Thymus (tissue), 14 donors: ENCODE results near the gene ZCRB1. TPM values are rescaled to one million over a fixed set of nuclear protein-coding genes. Genes with fewer than 3 reads are reported as not detected.

Experiments used
- DNase-seq, 9 donors: peaks; one replicate each; pipeline ENCODE4 v3.0.0-alpha.2; 2013; ENCODE audit warnings: low spot score in 9 of 9, low read depth in 6 of 9, missing footprints in 1 of 9
- H3K27ac ChIP-seq, 2 donors: one replicate each; pipeline ENCODE4 v1.5.1; 2013; ENCODE audit warnings: control low read depth in 1 of 2, low read depth in 1 of 2, low read length in 1 of 2, mild to moderate bottlenecking in 1 of 2, moderate library complexity in 1 of 2
- H3K27me3 ChIP-seq, 2 donors: one replicate each; pipeline ENCODE4 v1.5.1; 2013; ENCODE audit warnings: low read length in 1 of 2; ENCODE audit not compliant: control insufficient read depth in 2 of 2, insufficient read depth in 1 of 2
- H3K36me3 ChIP-seq, 2 donors: one replicate each; pipeline ENCODE4 v1.5.1; 2013; ENCODE audit warnings: low read length in 1 of 2, mild to moderate bottlenecking in 1 of 2, moderate library complexity in 1 of 2; ENCODE audit not compliant: control insufficient read depth in 2 of 2, insufficient read depth in 2 of 2
- H3K4me1 ChIP-seq, 2 donors: one replicate each; pipeline ENCODE4 v1.5.1; 2013; ENCODE audit warnings: low read length in 2 of 2; ENCODE audit not compliant: control insufficient read depth in 2 of 2, insufficient read depth in 2 of 2
- H3K4me3 ChIP-seq, 2 donors: one replicate each; pipeline ENCODE4 v1.5.1; 2013; ENCODE audit warnings: low read length in 2 of 2, control low read depth in 1 of 2, mild to moderate bottlenecking in 1 of 2
- H3K9me3 ChIP-seq, 2 donors: one replicate each; pipeline ENCODE4 v1.5.1; 2013; ENCODE audit warnings: low read length in 1 of 2, mild to moderate bottlenecking in 1 of 2; ENCODE audit not compliant: control insufficient read depth in 2 of 2, insufficient read depth in 1 of 2
- WGBS: extraction: QIAGEN DNeasy Blood & Tissue Kit; methylation state at CpG from one replicate; pipeline ENCODE4 v1.1.7; 2013; 5-methylcytosine and 5-hydroxymethylcytosine counted together
- long read RNA-seq, 10 donors: transcript quantifications; one replicate each; lab custom pipeline, GENCODE V29; 2026
- polyA plus RNA-seq: library from polyadenylated mRNA; stranded (reverse); fragments of 200-250 nt; gene quantifications from one replicate; pipeline ENCODE4 v1.2.3, GENCODE V29; 2013
- total RNA-seq: library from RNA; stranded (reverse); fragments of 120-200 nt; gene quantifications from one replicate; pipeline ENCODE4 v1.2.4, GENCODE V29; 2013
- donor health status: healthy.

Gene ZCRB1, protein sequence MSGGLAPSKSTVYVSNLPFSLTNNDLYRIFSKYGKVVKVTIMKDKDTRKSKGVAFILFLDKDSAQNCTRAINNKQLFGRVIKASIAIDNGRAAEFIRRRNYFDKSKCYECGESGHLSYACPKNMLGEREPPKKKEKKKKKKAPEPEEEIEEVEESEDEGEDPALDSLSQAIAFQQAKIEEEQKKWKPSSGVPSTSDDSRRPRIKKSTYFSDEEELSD
- total RNA-seq = 63.6 TPM
- polyA plus RNA-seq = 55.2 TPM
- long read RNA-seq, donor 1, partial matches to known transcripts = 0 of 2 reads
- long read RNA-seq, donor 1, other reads (novel, unspliced or antisense) = 0 of 2 reads
- long read RNA-seq, donor 2 = 0 reads
- long read RNA-seq, donor 3, transcript ZCRB1-201 (8 exons, 1,827 nt) = major isoform, 32 of 63 reads
- long read RNA-seq, donor 3, partial matches to known transcripts = 30 of 63 reads
- long read RNA-seq, donor 3, other reads (novel, unspliced or antisense) = 0 of 63 reads
- long read RNA-seq, donor 4, transcript ZCRB1-201 (8 exons, 1,827 nt) = major isoform, 6 of 20 reads
- long read RNA-seq, donor 4, partial matches to known transcripts = 14 of 20 reads
- long read RNA-seq, donor 4, other reads (novel, unspliced or antisense) = 0 of 20 reads
- long read RNA-seq, donor 5, transcript ZCRB1-201 (8 exons, 1,827 nt) = major isoform, 34 of 93 reads
- long read RNA-seq, donor 5, partial matches to known transcripts = 59 of 93 reads
- long read RNA-seq, donor 5, other reads (novel, unspliced or antisense) = 0 of 93 reads
- long read RNA-seq, donor 6, transcript ZCRB1-201 (8 exons, 1,827 nt) = major isoform, 26 of 26 reads
- long read RNA-seq, donor 6, partial matches to known transcripts = 0 of 26 reads
- long read RNA-seq, donor 6, other reads (novel, unspliced or antisense) = 0 of 26 reads
- long read RNA-seq, donor 7, transcript ZCRB1-201 (8 exons, 1,827 nt) = major isoform, 18 of 44 reads
- long read RNA-seq, donor 7, partial matches to known transcripts = 21 of 44 reads
- long read RNA-seq, donor 7, other reads (novel, unspliced or antisense) = 5 of 44 reads
- long read RNA-seq, donor 8, transcript ZCRB1-201 (8 exons, 1,827 nt) = major isoform, 11 of 11 reads
- long read RNA-seq, donor 8, partial matches to known transcripts = 0 of 11 reads
- long read RNA-seq, donor 8, other reads (novel, unspliced or antisense) = 0 of 11 reads
- long read RNA-seq, donor 9, transcript ZCRB1-201 (8 exons, 1,827 nt) = major isoform, 11 of 22 reads
- long read RNA-seq, donor 9, partial matches to known transcripts = 11 of 22 reads
- long read RNA-seq, donor 9, other reads (novel, unspliced or antisense) = 0 of 22 reads
- long read RNA-seq, donor 10, transcript ZCRB1-201 (8 exons, 1,827 nt) = major isoform, 19 of 53 reads
- long read RNA-seq, donor 10, partial matches to known transcripts = 33 of 53 reads
- long read RNA-seq, donor 10, other reads (novel, unspliced or antisense) = 0 of 53 reads

DNA sequence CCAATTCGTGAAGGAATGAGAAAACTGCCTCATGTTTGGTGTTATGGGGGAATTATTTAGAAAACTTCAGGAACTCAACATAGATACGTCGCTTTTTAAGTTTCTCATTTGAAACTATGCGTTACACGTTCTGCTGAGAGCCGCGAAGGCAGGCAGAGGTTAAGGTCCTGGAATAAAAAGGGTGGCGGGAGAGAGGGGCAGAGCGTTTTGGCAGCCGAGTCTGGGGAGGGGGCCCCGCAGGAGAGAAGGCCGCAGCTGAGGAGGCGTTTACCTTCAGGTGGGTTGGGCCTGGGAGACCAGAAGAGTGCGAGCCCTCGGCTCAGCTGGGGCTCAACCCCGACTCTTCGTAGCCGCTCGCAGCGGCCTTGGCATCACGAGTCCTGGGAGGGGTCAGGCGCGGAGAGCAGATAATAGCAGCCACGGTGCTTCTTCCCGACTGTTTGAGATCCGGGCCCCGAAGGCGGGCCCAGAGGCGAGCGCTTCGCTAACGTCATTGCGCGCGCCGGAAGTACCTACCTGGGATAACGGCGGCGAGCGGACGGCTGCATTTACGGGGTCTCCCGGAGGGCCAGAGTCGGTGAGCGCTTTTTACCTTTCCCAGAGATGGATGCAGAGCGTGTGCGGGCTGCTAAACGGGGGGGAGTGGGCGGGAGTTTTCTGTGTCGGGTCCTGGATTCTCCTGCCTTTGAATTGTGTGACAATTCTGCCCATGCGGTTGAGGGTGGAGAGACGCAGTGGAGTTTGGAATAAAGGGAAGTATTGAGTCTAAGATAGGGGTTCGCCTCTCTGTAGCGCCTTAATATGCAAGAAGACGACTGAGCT is at the start of gene ZCRB1, which contains the start of gene PPHLN1:
ZCRB1 (minus strand) TSS at position 442 of the 822 bp plus-strand sequence. CDS start 1,992 bp downstream, outside the sequence.
PPHLN1 (plus strand) TSS at position 515 of the 822 bp plus-strand sequence. CDS start 9,736 bp downstream, outside the sequence.
- H3K9me3 ChIP-seq = no peaks in the 10 kb centered on the region
- peaks cover 0 to 5% of the 10 kb centered on the region in 2 donors for H3K36me3 ChIP-seq
- H3K4me1 ChIP-seq = peaks cover 10 to 11% of the 10 kb centered on the region in 2 donors
- under 1% methylated on average over 55 of the region's 55 CpGs for WGBS
- peak; percentile 55 to 89 (median 72) for DNase-seq
- H3K4me3 ChIP-seq = peak within 1 kb of the TSS; percentile 97 to 98
- H3K27me3 ChIP-seq = no peaks in the 10 kb centered on the region
- peak within 1 kb of the TSS; percentile 90 for H3K27ac ChIP-seq

DNA sequence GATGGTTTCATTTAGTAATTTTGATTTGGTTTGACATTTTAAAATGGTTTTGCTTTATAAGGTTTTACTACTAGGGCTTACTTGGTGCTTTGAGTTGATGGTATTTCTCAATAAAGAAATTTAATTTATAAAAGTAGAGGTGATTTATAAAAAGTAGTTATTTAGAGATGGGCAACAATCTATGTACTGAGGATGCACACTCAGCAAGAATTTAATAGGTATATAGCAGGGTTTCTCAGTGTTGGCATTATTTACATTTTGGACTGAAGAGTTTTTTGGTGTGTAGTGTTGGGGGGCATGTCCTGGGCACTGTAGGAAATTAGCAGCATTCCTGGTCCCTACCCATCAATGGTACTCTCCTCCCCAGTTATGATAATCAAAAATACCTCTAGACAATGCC is 47.8 kb upstream of the ZCRB1 start:
- Histone ChIP-seq H3K9me3 (no peaks in the 10 kb centered on the region), H3K36me3 (peaks cover 6 to 24% of the 10 kb centered on the region in 2 donors), H3K4me1 (no peaks in the 10 kb centered on the region), H3K4me3 (no peak overlapping the region), H3K27me3 (no peaks in the 10 kb centered on the region), H3K27ac (no peak overlapping the region)
- no peak for DNase-seq

DNA sequence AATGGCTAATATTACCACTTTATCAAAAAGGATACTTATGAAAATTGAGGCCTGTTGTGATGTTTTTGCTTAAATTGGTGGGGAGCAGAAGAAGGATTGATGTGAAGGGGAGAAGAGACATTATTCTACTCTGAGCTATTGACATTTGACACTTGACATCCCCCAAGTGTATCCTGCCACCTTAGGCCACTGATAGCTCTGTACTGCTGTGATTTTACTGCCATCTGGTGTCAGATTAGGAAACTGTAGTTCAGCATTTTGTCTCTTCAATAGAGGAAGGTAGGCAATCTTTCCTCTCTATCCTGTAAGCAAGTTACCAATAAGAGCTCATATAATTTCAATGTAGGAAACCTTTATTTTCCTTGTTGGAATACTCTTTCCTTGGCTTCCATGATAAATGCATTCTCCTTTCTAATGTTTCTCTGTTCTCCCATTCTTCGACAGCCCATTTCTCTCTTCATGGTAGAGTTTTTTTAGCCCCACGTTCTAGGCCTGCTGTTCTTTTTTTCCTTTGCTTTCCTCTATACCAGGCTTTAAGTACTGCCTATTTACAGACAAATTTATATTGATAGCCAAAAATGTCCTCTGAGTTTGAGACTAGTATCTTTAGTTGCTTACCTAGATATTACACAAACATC is 46.4 kb upstream of the ZCRB1 start:
- H3K9me3 ChIP-seq = no peaks in the 10 kb centered on the region
- no peaks in the 10 kb centered on the region for H3K27me3 ChIP-seq
- no peak overlapping the region for H3K27ac ChIP-seq
- DNase-seq = peak; percentile 9 to 80 (median 58)
- WGBS = 98% methylated on average over 2 of the region's 2 CpGs
- peaks cover 6 to 24% of the 10 kb centered on the region in 2 donors for H3K36me3 ChIP-seq
- H3K4me3 ChIP-seq = no peak overlapping the region
- no peaks in the 10 kb centered on the region for H3K4me1 ChIP-seq

DNA sequence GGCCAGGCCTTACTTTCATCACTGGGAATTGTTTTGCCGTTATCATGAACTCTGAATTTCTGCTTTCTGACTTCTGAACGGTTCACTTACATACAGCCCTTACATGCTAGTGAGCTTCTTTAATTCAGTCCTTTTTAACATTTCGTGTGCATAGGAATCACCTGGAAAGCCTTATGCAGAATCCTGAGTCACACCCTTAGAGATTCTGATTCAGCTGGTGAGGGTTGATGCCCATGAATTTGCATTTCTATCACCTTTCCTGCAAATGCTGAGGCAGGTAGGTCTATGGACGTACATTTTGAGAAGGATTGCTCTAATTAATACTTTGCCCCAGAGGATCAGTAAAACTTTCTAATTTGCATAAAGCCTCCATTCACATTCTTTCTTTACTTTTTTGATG is 44.1 kb upstream of the ZCRB1 start:
- Histone ChIP-seq H3K9me3 (no peaks in the 10 kb centered on the region), H3K36me3 (peaks cover 0 to 4% of the 10 kb centered on the region in 2 donors), H3K4me3 (no peak overlapping the region), H3K27me3 (no peaks in the 10 kb centered on the region), H3K4me1 (no peaks in the 10 kb centered on the region), H3K27ac (no peak overlapping the region)
- 94% methylated on average over 4 of the region's 4 CpGs for WGBS
- no peak for DNase-seq

DNA sequence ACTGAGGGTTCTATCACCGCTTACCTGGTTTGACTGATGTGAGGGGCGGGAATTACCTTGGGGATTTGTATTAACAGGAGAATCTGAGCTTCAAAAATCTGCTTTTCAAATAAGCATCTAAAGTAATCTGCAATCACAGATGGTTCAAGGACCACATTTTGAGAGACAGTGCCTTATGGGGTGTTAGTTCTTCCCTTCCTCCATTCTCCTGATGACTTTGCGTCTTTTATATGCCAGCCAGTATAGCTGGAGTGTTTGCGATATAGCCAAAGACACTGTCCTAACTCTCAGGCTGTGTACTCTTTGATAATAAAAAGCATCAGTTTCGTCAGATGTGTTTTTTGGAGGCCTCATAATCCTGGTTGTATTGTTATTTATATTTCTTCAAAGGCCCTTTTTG is 39.6 kb upstream of the ZCRB1 start:
- peaks cover 0 to 9% of the 10 kb centered on the region in 2 donors for H3K36me3 ChIP-seq
- no peaks in the 10 kb centered on the region for H3K9me3 ChIP-seq
- no peaks in the 10 kb centered on the region for H3K4me1 ChIP-seq
- H3K27ac ChIP-seq = no peak overlapping the region
- no peak for DNase-seq
- H3K27me3 ChIP-seq = no peaks in the 10 kb centered on the region
- H3K4me3 ChIP-seq = no peak overlapping the region
- WGBS = 99% methylated on average over 5 of the region's 5 CpGs

DNA sequence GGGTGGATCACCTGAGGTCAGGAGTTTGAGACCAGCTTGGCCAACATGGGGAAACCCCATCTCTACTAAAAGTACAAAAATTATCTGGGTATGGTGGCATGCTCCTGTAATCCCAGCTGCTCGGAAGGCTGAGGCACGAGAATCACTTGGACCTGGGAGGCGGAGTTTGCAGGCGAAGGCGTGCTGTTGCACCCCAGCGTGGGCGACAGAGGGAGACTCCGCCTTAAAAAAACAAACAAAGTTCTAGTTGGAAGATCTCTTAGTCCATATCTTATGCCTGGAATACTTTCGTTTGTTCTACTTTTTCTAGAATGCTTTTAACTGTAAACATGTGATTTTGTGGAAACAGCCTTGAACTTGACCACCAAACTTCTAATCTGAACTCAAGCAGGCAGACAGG is 38.8 kb upstream of the ZCRB1 start:
- DNase-seq = no peak
- WGBS = 84% methylated on average over 9 of the region's 9 CpGs
- H3K4me1 ChIP-seq = no peaks in the 10 kb centered on the region
- no peak overlapping the region for H3K4me3 ChIP-seq
- peaks cover 0 to 9% of the 10 kb centered on the region in 2 donors for H3K36me3 ChIP-seq
- no peaks in the 10 kb centered on the region for H3K9me3 ChIP-seq
- H3K27ac ChIP-seq = no peak overlapping the region
- H3K27me3 ChIP-seq = no peaks in the 10 kb centered on the region

DNA sequence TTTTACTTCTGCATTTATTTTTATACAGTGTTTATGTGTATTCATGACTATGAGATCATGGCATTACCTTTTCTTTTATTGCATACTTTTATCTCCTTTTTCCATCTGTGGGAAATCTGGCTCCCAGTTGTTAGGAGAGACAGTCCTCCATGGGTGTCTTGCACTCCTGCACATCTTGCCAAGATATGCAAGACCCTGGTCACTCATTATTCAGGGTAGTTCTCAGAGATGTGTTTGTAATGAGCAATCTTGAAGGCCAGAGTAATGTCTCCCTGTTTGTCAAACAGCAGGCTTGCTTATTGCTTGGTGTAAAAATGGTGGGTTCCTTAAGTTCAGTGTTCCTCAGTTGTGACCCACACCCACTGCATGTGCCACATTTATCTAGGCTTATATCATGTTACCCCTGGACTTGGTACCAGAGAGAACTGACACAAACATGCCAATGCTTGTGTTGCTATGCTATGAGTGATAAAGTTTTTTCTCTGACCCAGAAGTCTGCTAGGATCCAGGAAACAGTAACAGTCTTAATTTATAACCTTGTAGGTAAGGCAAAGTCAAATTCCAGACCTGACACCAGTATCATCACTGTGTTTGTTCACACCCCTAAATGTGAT is 36.9 kb upstream of the ZCRB1 start:
- Histone ChIP-seq H3K9me3 (no peaks in the 10 kb centered on the region), H3K4me3 (no peak overlapping the region), H3K27ac (no peak overlapping the region), H3K4me1 (no peaks in the 10 kb centered on the region), H3K27me3 (no peaks in the 10 kb centered on the region), H3K36me3 (peaks cover 0 to 14% of the 10 kb centered on the region in 2 donors)
- DNase-seq = no peak
